GM21825 (cell line): ENCODE results near the gene SGTB.
"Not testable (repeated sequence)": the region's sequence is repeated elsewhere in the genome, so short reads cannot be mapped to it uniquely, and the experiment has no call there.

Source experiments
- ATAC-seq: cut with Tn5 transposase; IDR thresholded peaks from one replicate; pipeline ENCODE4 v1.9.1; 2021; ENCODE audit warnings: mild to moderate bottlenecking, moderate library complexity; ENCODE audit not compliant: unreplicated experiment

SGTB gene

DNA sequence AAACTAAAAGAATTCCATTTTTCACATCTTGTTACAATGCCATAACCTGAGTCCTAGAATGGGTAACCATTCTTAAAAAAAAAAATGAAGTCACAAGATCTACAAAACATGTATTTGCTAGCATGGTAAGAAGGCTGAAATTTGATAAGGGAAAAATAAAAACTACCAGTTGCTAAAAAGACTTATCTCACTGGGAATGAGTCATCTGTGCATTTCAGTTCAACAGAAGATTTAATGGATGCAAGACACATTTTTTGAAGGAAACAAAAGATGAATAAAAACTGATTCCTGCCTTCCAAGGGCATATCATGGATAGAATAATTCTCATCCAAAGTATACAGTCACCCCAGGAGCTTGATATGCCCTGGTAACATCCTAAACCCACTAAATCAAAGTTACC lies 47.2 kb downstream of the SGTB start:
- ATAC-seq: no peak

DNA sequence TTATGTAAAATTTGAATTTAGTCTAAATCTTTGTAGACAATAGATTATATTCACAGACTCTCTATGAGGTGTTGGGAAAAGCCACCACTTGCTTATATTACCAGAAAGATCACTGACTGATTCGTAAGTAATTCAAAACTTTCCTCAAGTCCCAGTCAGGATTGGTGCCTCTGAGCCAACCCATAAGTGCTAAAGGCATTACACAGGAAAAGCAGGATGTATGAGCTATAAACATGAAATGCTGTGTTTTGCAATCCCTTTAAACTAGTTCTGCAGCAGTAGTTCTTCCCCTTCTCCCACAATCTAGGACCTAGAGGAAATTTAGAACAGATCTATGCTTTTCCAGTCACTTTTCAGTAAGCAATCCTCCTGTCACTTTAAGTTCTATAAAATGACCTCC lies 49.1 kb downstream of the SGTB start:
- no peak for ATAC-seq

DNA sequence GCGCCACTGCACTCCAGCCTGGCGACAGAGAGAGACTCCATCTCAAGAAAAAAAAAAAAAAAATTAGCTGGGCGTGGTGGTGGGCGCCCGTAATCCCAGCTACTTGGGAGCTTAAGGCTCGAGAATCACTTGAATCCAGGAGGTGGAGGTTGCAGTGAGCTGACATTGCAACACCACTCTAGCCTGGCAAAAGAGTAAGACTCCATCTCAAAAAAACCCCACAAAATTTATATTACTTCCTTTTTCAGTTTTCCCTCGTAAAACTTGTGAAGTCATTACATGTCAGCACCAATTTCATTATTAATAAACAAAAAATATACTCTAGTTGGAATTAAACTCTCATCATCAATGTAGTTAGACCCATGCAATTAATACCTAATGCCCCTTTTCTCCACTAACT lies 53.2 kb downstream of the SGTB start:
- ATAC-seq: no peak

DNA sequence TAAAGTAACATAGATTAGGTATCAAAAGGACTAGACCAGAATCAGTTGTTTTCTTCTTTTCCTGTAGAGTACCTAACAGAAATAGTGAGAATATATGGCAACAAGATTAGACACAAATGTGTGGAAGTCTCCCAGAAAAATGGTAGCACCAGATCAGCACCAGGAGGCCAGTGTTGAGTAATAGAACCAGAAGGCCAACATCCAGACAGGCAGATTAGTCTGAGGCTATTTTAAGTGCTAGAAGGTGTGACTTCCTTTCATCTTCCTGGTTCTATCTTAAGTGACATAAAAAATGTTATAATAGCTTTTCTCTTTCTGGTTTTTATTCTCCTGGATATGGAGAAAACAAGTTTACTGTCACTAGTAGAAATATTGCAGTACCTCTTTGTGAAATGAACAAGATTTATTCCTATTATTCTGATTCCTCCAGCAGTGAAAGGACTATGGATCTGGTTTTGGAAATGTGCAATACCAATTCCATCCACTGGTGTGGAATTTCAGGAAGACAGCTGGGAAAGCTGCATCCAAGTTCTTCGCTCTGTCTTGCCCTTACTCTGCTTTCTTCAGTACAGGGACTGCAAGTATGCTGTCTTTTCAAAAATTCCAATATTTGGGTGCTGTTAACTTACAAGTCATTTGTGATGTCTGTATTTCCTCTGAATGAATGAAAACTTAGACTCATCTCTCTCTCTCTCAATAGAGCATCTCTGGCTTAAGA lies 57.9 kb downstream of the SGTB start:
- ATAC-seq: no peak

DNA sequence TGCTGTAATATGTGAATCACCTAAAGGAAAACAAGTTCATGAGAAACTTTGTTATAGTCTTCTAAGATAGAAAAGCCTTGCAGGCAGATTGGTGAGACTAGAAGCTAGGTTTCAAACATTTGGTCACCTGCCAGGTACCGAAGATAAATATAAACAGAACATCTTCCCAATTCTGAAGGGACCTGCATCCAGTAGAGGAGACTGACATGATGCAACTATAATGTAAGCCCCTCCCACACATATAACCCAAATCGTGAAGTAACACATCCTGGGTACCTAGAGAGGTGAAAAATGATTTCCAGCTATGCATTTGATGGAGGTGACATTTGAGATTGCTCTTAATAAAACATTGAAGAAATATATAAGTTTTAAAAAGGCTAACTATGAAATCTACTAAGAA lies 67.2 kb downstream of the SGTB start:
- no peak for ATAC-seq

DNA sequence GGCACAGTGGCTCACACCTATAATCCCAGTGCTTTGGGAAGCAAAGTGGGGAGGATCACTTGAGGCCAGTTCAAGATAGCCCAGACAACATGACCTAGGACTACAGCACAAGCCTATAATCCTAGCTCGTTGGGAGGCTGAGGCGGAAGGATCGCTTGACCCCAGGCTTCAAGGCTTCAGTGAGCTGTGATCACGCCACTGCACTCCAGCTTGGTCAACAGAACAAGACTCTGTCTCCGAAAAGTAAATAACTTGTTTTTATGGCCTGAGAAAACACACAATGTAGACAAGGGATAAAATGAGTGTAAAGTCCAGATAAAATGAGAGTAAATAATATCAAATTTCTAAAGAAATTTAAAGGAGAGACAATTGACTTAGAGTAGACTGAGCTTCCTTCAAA lies 70.8 kb downstream of the SGTB start:
- ATAC-seq: no peak

DNA sequence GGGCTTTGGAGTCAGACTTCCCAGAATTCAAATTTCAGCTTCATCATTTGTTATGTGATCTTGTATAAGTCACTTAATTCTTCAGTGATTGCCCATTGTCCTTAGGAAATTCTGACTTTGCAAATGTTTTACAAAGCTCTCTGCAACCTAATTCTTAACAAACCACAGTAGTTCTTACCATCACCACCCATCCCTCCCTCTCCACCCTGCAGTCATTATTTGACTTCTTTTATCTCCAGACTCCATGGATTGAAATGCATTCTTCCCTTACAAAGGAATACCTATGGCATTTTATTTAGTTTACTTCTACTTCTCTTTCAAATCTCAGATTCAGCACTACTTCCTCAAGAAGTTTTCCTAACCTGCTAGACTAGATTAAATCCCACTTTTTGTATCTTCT lies 74.0 kb downstream of the SGTB start:
- ATAC-seq: no peak

DNA sequence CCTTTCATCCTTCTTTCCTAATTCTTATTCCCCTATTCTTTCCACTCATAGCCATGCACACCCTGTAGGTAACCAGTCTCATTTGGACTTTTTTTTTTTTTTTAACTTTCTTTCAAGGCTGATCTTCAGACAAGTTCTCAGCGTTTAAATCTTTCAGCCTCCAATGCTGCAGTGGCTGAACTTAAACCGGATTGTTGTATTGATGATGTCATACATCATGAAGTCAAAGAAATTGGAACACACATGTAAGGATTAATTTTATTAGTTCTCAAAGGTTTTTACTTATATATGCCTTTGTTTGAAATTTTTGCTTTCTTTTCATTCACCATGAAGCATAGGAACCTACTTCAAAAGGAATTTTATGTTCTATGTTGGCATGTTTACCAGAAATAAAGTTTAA lies 75.0 kb downstream of the SGTB start:
- no peak for ATAC-seq

DNA sequence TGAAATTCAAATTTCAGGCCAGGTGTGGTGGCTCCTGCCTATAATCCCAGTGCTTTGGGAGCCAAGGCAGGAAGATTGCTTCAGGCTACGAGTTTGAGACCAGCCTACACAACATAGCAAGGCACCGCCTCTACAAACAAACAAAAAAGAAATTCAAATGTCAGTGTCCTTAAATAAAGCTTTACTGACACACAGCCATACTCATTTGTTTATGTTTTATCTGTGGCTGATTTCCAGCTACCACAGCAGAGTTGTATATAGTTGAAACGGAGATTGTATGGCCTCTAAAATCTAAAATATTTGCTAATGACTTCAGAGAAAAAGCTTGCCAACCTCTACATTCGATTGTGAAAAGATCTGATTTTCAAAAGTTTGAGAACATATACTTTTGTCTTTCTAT lies 81.7 kb downstream of the SGTB start:
- ATAC-seq: no peak

DNA sequence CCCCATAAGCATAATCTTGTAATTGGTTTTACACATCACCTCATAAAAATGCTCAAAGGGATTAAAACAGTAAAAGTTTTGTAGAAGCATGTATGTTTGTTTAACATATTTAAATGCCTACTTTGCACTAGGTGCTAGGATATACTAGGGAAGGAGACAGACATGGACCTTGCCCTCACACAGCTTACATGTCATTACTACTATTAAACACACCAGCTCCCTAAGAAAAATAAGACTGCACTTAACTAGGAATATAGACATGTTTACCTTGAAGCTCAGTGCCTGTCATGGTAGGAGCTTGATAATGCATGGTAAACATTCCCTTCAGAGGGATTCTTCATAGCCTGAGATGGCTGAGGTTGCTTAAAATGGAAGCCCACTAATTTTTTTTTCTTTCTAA lies 90.9 kb downstream of the SGTB start:
- ATAC-seq: no peak

DNA sequence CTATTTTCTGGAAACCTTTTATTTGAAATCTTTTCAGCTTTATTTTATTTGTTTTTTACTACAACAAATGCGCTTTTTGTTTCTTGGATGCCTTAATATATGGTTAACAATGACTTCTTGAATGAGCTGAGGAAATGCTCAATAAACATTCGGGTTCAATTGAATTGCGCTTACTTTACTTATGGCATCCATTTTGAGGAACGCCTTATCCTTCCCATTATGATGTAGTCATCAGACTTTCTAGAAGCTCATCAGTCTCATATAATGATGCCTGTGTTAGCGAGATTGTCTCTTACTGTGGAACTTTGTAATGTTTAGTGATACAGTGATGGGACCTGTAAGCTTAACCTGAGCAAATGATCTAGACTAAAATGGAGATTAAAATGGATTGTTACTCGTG lies 96.2 kb downstream of the SGTB start:
- ATAC-seq: no peak

DNA sequence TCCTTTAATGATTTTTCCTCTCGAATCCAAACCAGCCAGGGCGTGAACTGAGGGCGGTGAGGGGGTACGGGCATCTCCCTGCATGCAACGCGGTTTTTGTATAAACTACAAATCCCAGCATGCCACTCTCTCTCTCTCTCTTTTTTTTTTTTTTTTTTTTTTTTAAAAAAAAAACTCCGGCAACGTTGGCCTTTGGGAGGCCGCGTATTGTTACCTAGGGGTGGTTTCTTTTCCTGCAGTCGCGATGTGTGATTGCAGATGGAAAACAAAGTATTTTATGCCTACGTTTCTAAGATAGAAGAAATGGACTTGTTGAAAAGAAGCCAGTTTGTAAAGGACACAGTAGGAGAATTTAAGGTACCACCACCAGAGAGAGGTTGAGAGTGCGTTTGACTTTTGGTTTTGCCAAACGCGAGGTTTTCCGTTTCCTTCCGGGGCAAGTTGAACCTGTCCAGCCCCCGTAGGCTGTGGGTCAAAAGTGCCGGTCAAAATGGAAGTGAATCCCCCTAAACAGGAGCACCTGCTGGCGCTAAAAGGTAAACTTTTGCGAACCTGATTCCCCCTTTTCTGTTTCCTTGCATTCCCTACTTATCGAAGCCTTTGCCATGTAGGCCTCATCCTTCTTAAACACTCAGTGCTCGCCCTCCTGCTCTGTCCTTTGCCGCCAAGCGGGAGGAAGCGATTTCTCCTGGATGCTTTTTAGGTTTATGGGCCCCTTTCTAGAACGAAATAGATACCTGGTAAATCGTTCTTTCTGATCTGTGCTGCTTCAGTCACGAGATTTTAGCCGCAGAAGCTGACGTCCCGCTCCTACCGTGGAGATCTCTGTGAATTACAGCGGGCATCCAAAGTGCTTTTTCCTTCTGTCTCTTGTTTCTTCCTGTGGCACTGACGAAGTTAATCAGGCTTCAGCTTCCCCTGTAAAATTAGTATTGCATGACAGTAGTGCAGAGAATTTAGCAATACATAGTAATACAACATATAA lies 97.0 kb downstream of the SGTB start, which contains the start of the genes SHLD3 and TRAPPC13:
SHLD3 (plus strand) TSS at position 457 of the 985 bp plus-strand sequence. CDS start 4,561 bp downstream, outside the sequence.
TRAPPC13 (plus strand) TSS at position 457 of the 985 bp plus-strand sequence; CDS start at position 491, 34 bp downstream.
- ATAC-seq: peak; percentile 65

DNA sequence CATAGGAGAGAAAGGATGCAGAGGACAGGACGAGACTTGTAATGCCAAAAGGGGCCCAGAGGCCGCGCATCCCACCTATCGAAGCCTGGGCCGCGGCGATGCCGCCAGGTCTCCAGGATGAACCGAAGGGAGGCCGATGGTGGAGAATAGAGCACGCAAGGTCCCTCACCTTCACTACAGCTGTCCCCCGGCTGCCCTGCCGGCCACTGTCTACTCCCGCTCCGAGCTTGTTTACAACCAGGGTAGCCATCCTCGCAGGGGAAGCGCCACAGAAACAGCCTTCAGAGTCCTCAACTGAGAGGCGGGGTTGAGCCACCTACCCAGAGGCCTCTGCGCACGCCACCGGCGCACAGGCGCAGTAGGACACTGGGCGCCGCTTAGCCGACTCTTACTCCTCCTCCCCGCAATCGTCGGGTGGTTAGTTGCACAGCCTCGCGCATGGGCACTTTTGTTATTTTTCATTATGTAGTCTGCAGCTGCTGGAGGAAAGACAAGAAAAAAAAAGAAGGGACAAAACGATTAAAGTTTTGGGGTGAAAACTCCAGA lies 97.8 kb downstream of the SGTB start, which contains the start of gene TRIM23:
TRIM23 (minus strand) TSS at position 309 of the 546 bp plus-strand sequence; CDS start at position 250, 59 bp downstream.
- peak; percentile 96 for ATAC-seq

DNA sequence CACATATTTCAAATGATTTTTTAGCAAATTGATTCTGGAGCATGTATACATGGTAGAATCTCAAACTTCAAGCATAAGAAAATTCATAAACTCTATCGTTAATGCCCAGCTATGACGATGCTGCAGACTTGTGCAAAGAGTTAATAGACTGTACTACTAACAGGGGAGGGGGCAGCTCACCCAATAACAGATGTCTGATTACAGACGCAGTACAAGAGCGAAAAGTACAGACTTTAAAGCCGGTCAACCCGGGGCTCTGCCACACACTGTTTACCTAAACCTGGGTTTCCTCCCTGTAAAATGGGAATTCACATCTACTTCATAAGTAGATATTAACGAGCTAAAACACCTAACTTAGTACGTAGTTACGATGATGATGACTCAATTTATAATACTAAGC lies 98.4 kb downstream of the SGTB start:
- no peak for ATAC-seq

DNA sequence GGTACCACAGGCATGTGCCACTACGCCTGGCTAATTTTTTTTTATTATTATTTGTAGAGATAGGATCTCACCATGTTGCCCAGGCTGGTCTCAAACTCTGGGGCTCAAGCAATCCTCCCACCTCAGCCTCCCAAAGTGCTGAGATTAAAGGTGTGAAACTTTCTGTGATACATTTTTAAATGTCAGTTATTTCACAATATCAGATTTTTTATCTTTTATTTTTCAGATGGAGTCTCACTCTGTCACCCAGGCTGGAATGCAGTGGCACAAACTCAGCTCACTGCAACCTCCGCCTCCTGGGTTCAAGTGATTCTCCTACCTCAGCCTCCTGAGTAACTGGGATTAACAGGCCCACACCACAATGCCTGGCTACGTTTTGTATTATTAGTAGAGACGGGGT lies 99.9 kb downstream of the SGTB start:
- ATAC-seq: not testable (repeated sequence)

DNA sequence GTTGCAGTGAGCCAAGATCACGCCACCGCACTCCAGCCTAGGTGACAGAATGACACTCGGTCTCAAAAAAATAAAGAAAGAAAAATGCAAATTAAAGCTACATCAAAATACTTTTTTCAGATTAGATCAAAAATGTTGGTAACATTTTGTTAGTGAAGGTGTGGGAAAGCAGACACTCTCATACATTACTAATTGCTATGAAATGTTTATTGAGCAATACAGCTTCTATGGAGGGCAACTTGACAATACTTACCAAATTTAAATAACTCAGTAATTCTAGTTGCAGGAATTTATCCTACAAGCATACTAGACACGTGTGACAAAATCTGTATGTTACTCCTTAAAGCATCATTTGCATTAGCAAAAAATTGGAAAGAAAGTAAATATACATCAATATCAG lies 101.9 kb downstream of the SGTB start:
- no peak for ATAC-seq
